B cell (primary cell): ENCODE data around the gene DNAJC15. TPM values are rescaled to one million over a fixed set of nuclear protein-coding genes. Genes with fewer than 3 reads are reported as not detected.

Experiments used
- ATAC-seq: fragments of 200-7000 bp; cut with Tn5 transposase; one replicate; pipeline ENCODE4 v1.10.0; 2021; ENCODE audit warnings: low read depth, mild to moderate bottlenecking, moderate number of reproducible peaks, moderate library complexity
- CTCF ChIA-PET: fragments of 350-600 bp; sonication (Branson Sonifier 250); formaldehyde crosslinking; loops from one replicate; lab custom pipeline; 2021; ENCODE audit warnings: antibody characterized with exemption, inconsistent platforms; lab: Charles Lee
- POLR2A ChIA-PET: fragments of 350-600 bp; sonication (Branson Sonifier 250); formaldehyde crosslinking; loops from one replicate; lab custom pipeline; 2021; ENCODE audit warnings: antibody characterized with exemption; lab: Charles Lee
- DNase-seq: peaks from one replicate; pipeline ENCODE4 v3.0.0; 2013
- H2AFZ ChIP-seq: 2 replicates; pipeline ENCODE4 v1.6.1; 2012; ENCODE audit warnings: mild to moderate bottlenecking, low read depth, low read length; ENCODE audit not compliant: insufficient read depth, poor library complexity, severe bottlenecking
- H3K27ac ChIP-seq, 2 donors: 1 replicate in 1 of 2; 2 replicates in 1 of 2; pipeline ENCODE4 v1.5.1; 2012 to 2013; ENCODE audit warnings: low read length in 2 of 2, mild to moderate bottlenecking in 2 of 2, moderate library complexity in 1 of 2
- H3K27me3 ChIP-seq, 4 experiments: fragments of 200-600 bp in 1 of 4; sonication (generic) in 1 of 4; replicated peaks in 1 of 4; 1 replicate in 2 of 4; 2 replicates in 2 of 4; pipeline versions ENCODE4 v1.6.1 to v1.7.0; 2013 to 2016; ENCODE audit warnings: low read length in 3 of 4, mild to moderate bottlenecking in 2 of 4, mixed read lengths in 1 of 4, moderate library complexity in 1 of 4; ENCODE audit not compliant: insufficient read depth in 4 of 4, control insufficient read depth in 3 of 4; ENCODE audit errors: control extremely low read depth in 1 of 4
- H3K36me3 ChIP-seq, 2 experiments: replicated peaks in 1 of 2; 1 replicate in 1 of 2; 2 replicates in 1 of 2; pipeline versions ENCODE4 v1.6.1 to v1.7.1; 2013; ENCODE audit warnings: low read length in 1 of 2; ENCODE audit not compliant: insufficient read depth in 2 of 2, control insufficient read depth in 1 of 2; ENCODE audit errors: control extremely low read depth in 1 of 2, extremely low read depth in 1 of 2
- H3K4me1 ChIP-seq, 2 donors: fragments of 200-600 bp in 1 of 2; sonication (generic) in 1 of 2; 1 replicate in 1 of 2; 2 replicates in 1 of 2; pipeline versions ENCODE4 v1.5.1 to v1.6.1; 2013 to 2017; ENCODE audit warnings: low read length in 2 of 2; ENCODE audit not compliant: control insufficient read depth in 2 of 2, insufficient read depth in 2 of 2
- H3K4me2 ChIP-seq: replicated peaks from 2 replicates; pipeline ENCODE3; 2012; ENCODE audit warnings: mild to moderate bottlenecking, low read depth, low read length; ENCODE audit not compliant: poor library complexity, severe bottlenecking
- H3K4me3 ChIP-seq, 5 experiments: fragments of 200-600 bp in 1 of 5; sonication (generic) in 1 of 5; 1 replicate in 3 of 5; 2 replicates in 2 of 5; pipeline versions ENCODE4 v1.5.1 to v1.7.0; 2011 to 2016; ENCODE audit warnings: low read length in 4 of 5, mild to moderate bottlenecking in 4 of 5, low read depth in 2 of 5, control low read depth in 1 of 5, moderate library complexity in 1 of 5; ENCODE audit not compliant: insufficient read depth in 1 of 5; ENCODE audit errors: control extremely low read depth in 1 of 5, extremely low read depth in 1 of 5
- H3K79me2 ChIP-seq: fragments of 200-600 bp; sonication (generic); one replicate; pipeline ENCODE4 v1.6.0; 2016; ENCODE audit warnings: low read length; ENCODE audit not compliant: control insufficient read depth, insufficient read depth
- H3K9ac ChIP-seq: fragments of 200-600 bp; sonication (generic); 2 replicates; pipeline ENCODE4 v1.6.1; 2017; ENCODE audit warnings: mild to moderate bottlenecking, low read length, moderate library complexity
- H3K9me3 ChIP-seq, 3 donors: one replicate each; pipeline versions ENCODE4 v1.6.1 to v1.7.1; 2013; ENCODE audit warnings: low read length in 2 of 3; ENCODE audit not compliant: control insufficient read depth in 2 of 3, insufficient read depth in 1 of 3; ENCODE audit errors: control extremely low read depth in 1 of 3
- H4K20me1 ChIP-seq: 2 replicates; pipeline ENCODE4 v1.6.0; 2012; ENCODE audit warnings: mild to moderate bottlenecking, low read length; ENCODE audit not compliant: insufficient read depth, control insufficient read depth, poor library complexity, severe bottlenecking
- H3K27ac Mint-ChIP-seq: one replicate; pipeline ENCODE4 v1.8.0; 2021; ENCODE audit warnings: mixed read lengths
- H3K27me3 Mint-ChIP-seq: one replicate; pipeline ENCODE4 v1.8.0; 2021; ENCODE audit warnings: mixed read lengths
- H3K4me1 Mint-ChIP-seq: one replicate; pipeline ENCODE4 v1.8.0; 2021; ENCODE audit warnings: mixed read lengths
- H3K4me3 Mint-ChIP-seq: one replicate; pipeline ENCODE4 v1.8.0; 2021; ENCODE audit warnings: mixed read lengths
- H3K9me3 Mint-ChIP-seq: one replicate; pipeline ENCODE4 v1.8.0; 2022; ENCODE audit warnings: mixed read lengths; ENCODE audit not compliant: insufficient read depth
- CTCF ChIP-seq: fragments of 200-600 bp; IDR thresholded peaks from one replicate; pipeline ENCODE4 v1.8.0; 2022; ENCODE audit warnings: antibody characterized with exemption, mild to moderate bottlenecking
- EZH2 ChIP-seq: IDR thresholded peaks from 2 replicates; pipeline ENCODE4 v1.6.1; 2012; ENCODE audit warnings: borderline replicate concordance, low read depth, mild to moderate bottlenecking, moderate library complexity, low read length; ENCODE audit not compliant: insufficient read depth, poor library complexity, severe bottlenecking
- WGBS: methylation state at CpG from one replicate; pipeline ENCODE4 v1.1.5; 2013; ENCODE audit warnings: missing lambda C conversion rate; ENCODE audit not compliant: insufficient coverage; 5-methylcytosine and 5-hydroxymethylcytosine counted together
- intact Hi-C: fragments of 100-400 bp; cut with micrococcal nuclease; formaldehyde crosslinking; loops from one replicate; pipeline ENCODE4 v1.10.0; 2022
- polyA plus RNA-seq: library from polyadenylated mRNA; depleted of rRNA; stranded (reverse); fragments of >200 nt; gene quantifications from 2 replicates; pipeline ENCODE4 v1.2.3, GENCODE V29; 2012
- total RNA-seq, 2 donors: library from RNA; stranded (reverse); fragments of 120-200 nt in 1 of 2; gene quantifications; 1 replicate in 1 of 2; 2 replicates in 1 of 2; pipeline versions ENCODE4 v1.2.3 to v1.2.4, GENCODE V29; 2013 to 2022

The DNAJC15 gene
- total and polyA plus RNA-seq, 2 donors (not counting 1 experiment from before 2014, with no cell fraction given), result 11.5 to 15.2 TPM

- POLR2A ChIA-PET, result no interaction called here
- no peak for ATAC-seq
Measured at GRCh38 chr13:43156916-43157315, 133.5 kb downstream of the DNAJC15 start.

GRCh38 chr13:43157796-43158195 lies 134.4 kb downstream of the DNAJC15 start:
- Histone ChIP-seq H3K9ac (no peak overlapping the region), H3K36me3 (no peaks in the 10 kb centered on the region), H3K4me3 (no peak overlapping the region), H3K4me1 (no peaks in the 10 kb centered on the region), H3K79me2 (no peaks in the 10 kb centered on the region), H3K9me3 (peaks cover 0 to 3% (median 0%) of the 10 kb centered on the region in 3 donors), H4K20me1 (no peaks in the 10 kb centered on the region), H3K27ac (no peak overlapping the region), H2AFZ (no peak overlapping the region), H3K4me2 (no peak overlapping the region), H3K27me3 (peaks cover 0 to 3% (median 0%) of the 10 kb centered on the region in 4 experiments)
- H3K4me3 Mint-ChIP-seq, result no peak overlapping the region
- DNase-seq (no peak), ATAC-seq (no peak)
- CTCF ChIA-PET, result no interaction called here
- no peaks in the 10 kb centered on the region for H3K4me1 Mint-ChIP-seq
- no peaks in the 10 kb centered on the region for H3K27me3 Mint-ChIP-seq
- POLR2A ChIA-PET, result no interaction called here
- H3K27ac Mint-ChIP-seq, result no peak overlapping the region
- 85% methylated on average over 1 of the region's 2 CpGs for WGBS
- intact Hi-C loops, result no loop called here
- TF ChIP-seq EZH2, result no peak
- no peak for TF ChIP-seq CTCF
- no peaks in the 10 kb centered on the region for H3K9me3 Mint-ChIP-seq

More at GRCh38 chr13:43156916-43157315, 133.5 kb downstream of the DNAJC15 start:
- Histone ChIP-seq H3K9ac (no peak overlapping the region), H3K27ac (no peak overlapping the region), H3K27me3 (peaks cover 0 to 7% (median 0%) of the 10 kb centered on the region in 4 experiments), H2AFZ (no peak overlapping the region), H4K20me1 (no peaks in the 10 kb centered on the region), H3K4me3 (no peak overlapping the region), H3K4me2 (no peak overlapping the region), H3K9me3 (peaks cover 0 to 3% (median 0%) of the 10 kb centered on the region in 3 donors), H3K79me2 (no peaks in the 10 kb centered on the region), H3K4me1 (no peaks in the 10 kb centered on the region), H3K36me3 (no peaks in the 10 kb centered on the region)
- Mint-ChIP-seq H3K9me3 (no peaks in the 10 kb centered on the region), H3K4me1 (no peaks in the 10 kb centered on the region), H3K27me3 (no peaks in the 10 kb centered on the region), H3K27ac (no peak overlapping the region), H3K4me3 (no peak overlapping the region)
- CTCF ChIA-PET, result no interaction called here
- intact Hi-C loops, result no loop called here
- no CpG with 5 or more reads among the region's 2 CpGs for WGBS
- TF ChIP-seq CTCF, result no peak
- no peak for TF ChIP-seq EZH2
- no peak for DNase-seq
